A673 (cell line): ENCODE data around the gene TFF2.

Experiments used
- EZH2 ChIP-seq: fragments of 200-600 bp; sonication (generic); IDR thresholded peaks from 2 replicates; pipeline ENCODE4 v1.6.1; 2017; ENCODE audit warnings: borderline replicate concordance, low read depth, mild to moderate bottlenecking, mixed read lengths, antibody characterized with exemption, low read length; ENCODE audit not compliant: poor library complexity, severe bottlenecking
- TF ChIP-seq, protein P1 (sequence below): fragments of 300-800, 200-600 bp; sonication (generic); conservative IDR thresholded peaks from 2 replicates; pipeline ENCODE4 v1.5.1; 2017; ENCODE audit warnings: low read depth, mild to moderate bottlenecking, antibody characterized with exemption, low read length, moderate library complexity, mixed read lengths

DNA sequence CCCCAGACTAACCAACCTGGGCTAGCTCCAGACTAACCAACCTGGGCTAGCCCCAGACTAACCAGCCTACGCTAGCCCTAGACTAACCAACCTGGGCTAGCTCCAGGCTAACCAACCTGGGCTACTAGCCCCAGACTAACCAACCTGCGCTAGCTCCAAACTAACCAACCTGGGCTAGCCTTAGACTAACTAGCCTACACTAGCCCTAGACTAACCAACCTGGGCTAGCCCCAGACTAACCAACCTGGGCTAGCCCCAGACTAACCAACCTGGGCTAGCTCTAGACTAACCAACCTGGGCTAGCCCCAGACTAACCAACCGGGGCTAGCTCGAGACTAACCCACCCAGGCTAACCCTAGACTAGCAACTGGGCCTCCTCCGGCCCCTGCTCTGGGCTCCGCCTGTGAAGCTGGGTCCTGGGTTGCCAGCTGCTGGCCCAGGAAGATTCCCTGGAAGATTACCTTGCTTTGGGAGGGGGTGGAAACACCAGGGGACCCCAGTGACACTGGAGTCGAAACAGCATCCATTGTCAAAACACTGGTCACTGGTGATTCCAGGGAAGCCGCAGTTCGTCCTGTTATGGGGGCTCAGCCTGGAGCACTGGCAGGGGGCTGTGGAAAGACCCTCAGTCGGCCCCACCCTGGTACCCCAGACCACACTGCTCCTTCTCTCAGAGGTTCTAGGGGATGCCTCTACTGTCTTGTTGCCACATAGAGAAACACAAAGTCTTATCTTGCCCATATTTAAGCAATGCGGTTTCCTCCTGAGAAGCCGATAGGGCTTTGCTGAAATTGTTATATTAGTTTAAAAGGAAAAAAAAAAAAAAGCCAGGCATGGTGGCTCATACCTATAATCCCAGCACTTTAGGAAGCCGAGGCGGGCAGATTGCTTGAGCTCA, 1.1 kb downstream of the TFF2 start:
- TF ChIP-seq, protein P1, sequence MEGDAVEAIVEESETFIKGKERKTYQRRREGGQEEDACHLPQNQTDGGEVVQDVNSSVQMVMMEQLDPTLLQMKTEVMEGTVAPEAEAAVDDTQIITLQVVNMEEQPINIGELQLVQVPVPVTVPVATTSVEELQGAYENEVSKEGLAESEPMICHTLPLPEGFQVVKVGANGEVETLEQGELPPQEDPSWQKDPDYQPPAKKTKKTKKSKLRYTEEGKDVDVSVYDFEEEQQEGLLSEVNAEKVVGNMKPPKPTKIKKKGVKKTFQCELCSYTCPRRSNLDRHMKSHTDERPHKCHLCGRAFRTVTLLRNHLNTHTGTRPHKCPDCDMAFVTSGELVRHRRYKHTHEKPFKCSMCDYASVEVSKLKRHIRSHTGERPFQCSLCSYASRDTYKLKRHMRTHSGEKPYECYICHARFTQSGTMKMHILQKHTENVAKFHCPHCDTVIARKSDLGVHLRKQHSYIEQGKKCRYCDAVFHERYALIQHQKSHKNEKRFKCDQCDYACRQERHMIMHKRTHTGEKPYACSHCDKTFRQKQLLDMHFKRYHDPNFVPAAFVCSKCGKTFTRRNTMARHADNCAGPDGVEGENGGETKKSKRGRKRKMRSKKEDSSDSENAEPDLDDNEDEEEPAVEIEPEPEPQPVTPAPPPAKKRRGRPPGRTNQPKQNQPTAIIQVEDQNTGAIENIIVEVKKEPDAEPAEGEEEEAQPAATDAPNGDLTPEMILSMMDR = no peak
- no peak for TF ChIP-seq EZH2
